Activated CD8-positive, alpha-beta memory T cell treated with anti-CD3 and anti-CD28 coated beads, Interleukin-2, amount 50 U/mL, for 1 hour (primary cell): Measurements from ENCODE around the gene SMCO4.

Experiments
- DNase-seq: peaks from one replicate; pipeline ENCODE4 v3.0.0-alpha.2; 2020; ENCODE audit errors: extremely low read depth

SMCO4 gene

GRCh38 chr11:93504110-93505095 is 38.8 kb downstream of the SMCO4 start:
- no peak for DNase-seq

GRCh38 chr11:93501856-93502255 is 41.3 kb downstream of the SMCO4 start:
- DNase-seq, result no peak

- no peak for DNase-seq
These were observed 42.4 kb downstream of the SMCO4 start for GRCh38 chr11:93500759-93501158.

- DNase-seq, result no peak
These were observed 44.5 kb downstream of the SMCO4 start for GRCh38 chr11:93498641-93499040.

GRCh38 chr11:93498161-93498560 is 45.0 kb downstream of the SMCO4 start:
- DNase-seq, result no peak

- no peak for DNase-seq
These were observed 45.6 kb downstream of the SMCO4 start for GRCh38 chr11:93497596-93497995.

- DNase-seq, result no peak
These were observed 48.8 kb downstream of the SMCO4 start for GRCh38 chr11:93494357-93494756.

- no peak for DNase-seq
These were observed 49.8 kb downstream of the SMCO4 start for GRCh38 chr11:93493252-93493897.

- no peak for DNase-seq
These were observed 50.5 kb downstream of the SMCO4 start for GRCh38 chr11:93492464-93493251.

- no peak for DNase-seq
These were observed 51.2 kb downstream of the SMCO4 start for GRCh38 chr11:93491973-93492372.

GRCh38 chr11:93490996-93491618 is 52.1 kb downstream of the SMCO4 start:
- DNase-seq, result no peak

- no peak for DNase-seq
These were observed 53.4 kb downstream of the SMCO4 start for GRCh38 chr11:93489841-93490240.

- DNase-seq, result no peak
These were observed 56.1 kb downstream of the SMCO4 start for GRCh38 chr11:93487032-93487483.

- DNase-seq, result no peak
These were observed 57.2 kb downstream of the SMCO4 start for GRCh38 chr11:93485983-93486382.

GRCh38 chr11:93484716-93485115 is 58.5 kb downstream of the SMCO4 start:
- DNase-seq, result no peak

GRCh38 chr11:93482556-93482955 is 60.6 kb downstream of the SMCO4 start:
- no peak for DNase-seq

- DNase-seq, result no peak
These were observed 61.5 kb downstream of the SMCO4 start for GRCh38 chr11:93481696-93482095.

- DNase-seq, result no peak
These were observed 61.9 kb downstream of the SMCO4 start for GRCh38 chr11:93481279-93481678.

- DNase-seq, result no peak
These were observed 62.4 kb downstream of the SMCO4 start for GRCh38 chr11:93480756-93481155.

GRCh38 chr11:93480256-93480655 is 62.9 kb downstream of the SMCO4 start:
- DNase-seq, result no peak

- DNase-seq, result no peak
These were observed 64.3 kb downstream of the SMCO4 start for GRCh38 chr11:93478841-93479240.
